Fibroblast of mammary gland (primary cell): Measurements from ENCODE around the gene ANTXRL.
"Not testable (repeated sequence)": the region's sequence is repeated elsewhere in the genome, so short reads cannot be mapped to it uniquely, and the experiment has no call there.

Experiments
- DNase-seq: peaks from one replicate; pipeline ENCODE4 v3.0.0-alpha.2; 2010; ENCODE audit warnings: low read depth
- H3K4me3 ChIP-seq: 2 replicates; pipeline ENCODE4 v1.5.1; 2011; ENCODE audit warnings: low read depth, mild to moderate bottlenecking, low read length, moderate library complexity; ENCODE audit not compliant: control insufficient read depth
- TF ChIP-seq, protein P1 (sequence below): conservative IDR thresholded peaks from 2 replicates; pipeline ENCODE4 v1.5.1; 2011; ENCODE audit warnings: low read depth, low read length, inconsistent platforms; ENCODE audit not compliant: control insufficient read depth, insufficient read depth

Gene ANTXRL

DNA sequence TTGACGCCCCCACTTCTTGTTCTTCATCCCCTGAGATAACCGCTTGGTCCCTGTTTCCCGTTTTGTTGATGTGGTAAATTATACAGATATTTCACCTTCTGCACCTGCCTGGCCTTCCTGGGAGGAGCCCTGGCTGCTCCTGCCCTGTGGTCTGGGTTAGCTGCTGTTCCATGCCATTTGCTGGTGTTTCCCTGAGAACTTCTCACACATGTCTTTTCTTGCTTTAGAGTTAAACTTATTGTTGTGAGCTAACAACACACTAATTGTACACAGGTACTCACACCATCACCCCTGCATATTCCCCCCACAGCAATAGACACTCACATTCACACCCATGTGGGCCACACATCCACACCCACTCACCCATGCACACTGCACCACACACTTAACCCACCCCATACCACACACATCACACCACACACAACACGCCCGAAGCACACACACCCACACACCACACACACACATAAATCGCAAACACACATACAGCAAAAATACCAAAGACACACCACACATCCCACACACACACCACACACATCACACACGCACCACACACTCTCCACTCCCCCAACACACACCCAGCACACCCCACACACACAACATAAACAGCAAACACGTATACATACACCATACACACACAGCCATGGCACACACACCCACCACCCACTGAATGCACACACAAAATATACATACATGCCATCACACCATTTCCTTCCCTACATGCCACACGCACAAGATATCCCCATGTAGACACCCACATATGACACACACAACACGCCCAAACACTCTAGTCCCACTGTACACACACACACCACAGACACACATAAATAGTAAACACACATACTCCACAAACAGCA, 19.4 kb upstream of the ANTXRL start:
- DNase-seq = no peak
- H3K4me3 ChIP-seq = no peak overlapping the region
- TF ChIP-seq, protein P1, sequence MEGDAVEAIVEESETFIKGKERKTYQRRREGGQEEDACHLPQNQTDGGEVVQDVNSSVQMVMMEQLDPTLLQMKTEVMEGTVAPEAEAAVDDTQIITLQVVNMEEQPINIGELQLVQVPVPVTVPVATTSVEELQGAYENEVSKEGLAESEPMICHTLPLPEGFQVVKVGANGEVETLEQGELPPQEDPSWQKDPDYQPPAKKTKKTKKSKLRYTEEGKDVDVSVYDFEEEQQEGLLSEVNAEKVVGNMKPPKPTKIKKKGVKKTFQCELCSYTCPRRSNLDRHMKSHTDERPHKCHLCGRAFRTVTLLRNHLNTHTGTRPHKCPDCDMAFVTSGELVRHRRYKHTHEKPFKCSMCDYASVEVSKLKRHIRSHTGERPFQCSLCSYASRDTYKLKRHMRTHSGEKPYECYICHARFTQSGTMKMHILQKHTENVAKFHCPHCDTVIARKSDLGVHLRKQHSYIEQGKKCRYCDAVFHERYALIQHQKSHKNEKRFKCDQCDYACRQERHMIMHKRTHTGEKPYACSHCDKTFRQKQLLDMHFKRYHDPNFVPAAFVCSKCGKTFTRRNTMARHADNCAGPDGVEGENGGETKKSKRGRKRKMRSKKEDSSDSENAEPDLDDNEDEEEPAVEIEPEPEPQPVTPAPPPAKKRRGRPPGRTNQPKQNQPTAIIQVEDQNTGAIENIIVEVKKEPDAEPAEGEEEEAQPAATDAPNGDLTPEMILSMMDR = no peak

DNA sequence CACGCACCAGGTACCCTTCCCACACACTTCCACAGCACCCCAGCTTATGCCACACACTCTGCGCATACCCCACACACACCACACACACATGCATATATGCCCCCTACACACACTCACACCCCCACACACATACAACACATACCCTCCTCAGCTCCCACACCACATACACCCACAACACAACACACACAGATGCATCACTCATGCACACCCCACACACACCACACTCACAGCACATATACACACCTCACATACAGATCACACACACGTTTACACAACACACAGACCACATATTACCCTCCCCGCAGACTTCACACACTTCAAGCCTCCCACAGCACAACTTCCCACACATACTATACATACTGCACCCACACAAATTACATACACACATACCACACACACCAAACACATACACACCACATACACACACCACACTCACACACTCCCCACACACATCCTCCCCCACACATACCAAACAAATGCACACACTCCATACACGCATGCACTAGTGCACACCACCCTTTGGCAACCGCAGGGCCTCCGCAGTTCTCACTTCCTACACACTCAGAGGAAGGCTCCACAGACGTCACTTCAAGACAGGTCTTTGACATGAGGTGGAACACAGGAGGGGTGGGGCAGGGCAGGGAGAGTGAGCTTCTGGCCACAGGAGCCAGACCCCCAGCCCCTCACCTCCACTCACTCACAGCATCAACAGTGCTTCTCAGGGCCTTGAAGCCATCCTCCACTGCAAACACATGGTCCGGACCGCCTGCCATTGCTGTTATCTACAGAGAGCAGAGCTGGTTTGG, 18.5 kb upstream of the ANTXRL start:
- TF ChIP-seq, protein P1 = no peak
- H3K4me3 ChIP-seq = no peak overlapping the region
- DNase-seq = no peak

DNA sequence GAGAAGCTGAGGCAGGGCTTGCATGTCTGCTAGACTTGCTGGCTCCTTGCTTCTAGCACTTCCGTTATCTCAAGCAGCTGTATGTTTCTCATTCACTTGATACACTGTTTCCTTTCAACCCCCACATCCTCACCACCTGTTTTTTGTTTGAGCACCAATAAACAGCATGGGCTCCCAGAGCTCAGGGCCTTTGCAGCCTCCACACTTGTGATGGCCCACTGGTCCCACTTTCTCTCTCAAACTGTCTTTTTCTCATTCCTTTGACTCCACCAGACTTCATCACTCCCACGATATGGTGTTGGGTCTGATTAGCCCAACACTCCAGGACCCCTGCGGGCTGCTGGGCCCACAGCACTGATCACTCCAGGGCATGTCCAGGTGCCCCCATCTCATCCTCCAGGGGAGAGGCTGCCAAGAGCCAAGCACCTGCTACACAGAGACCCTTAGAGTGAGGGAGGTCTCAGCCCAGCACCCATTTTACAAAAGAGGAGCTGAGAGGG, 17.2 kb upstream of the ANTXRL start:
- not testable (repeated sequence) for DNase-seq, H3K4me3 ChIP-seq

DNA sequence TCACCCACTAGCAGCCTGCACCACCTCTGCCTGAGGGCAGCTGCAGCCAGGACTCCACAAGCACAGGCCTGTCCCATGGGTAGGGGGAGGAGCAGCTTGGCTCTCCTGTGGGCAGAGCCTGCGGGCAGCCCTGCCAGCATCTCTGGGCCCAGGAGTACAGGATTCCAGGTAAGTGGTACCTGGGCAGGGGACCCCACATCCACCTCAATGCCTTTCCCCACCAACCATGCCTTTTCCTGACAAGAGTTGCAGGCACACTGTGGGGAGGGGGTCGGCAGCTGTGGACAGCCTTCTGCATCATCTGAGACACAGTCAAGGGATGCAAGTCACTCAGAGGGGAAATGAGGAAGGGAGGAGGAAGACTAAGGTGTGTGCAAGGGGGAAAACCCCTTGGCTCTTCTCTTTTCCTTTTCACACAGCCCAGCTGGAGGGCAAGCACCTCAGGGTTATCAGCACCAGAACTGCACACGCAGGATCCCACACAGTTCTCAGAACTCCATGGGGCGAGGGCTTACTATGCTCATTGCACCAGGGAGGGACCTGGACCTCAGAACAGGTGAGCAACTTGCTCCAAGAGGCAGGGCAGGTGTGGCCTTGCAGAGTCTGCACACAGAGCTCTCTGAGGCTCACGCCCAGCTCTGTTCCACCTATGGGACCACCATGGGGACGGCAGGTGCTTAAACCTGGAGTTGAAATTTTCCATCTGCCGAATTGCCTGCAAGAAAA, 16.5 kb upstream of the ANTXRL start:
- no peak for DNase-seq
- TF ChIP-seq, protein P1 = no peak
- no peak overlapping the region for H3K4me3 ChIP-seq

DNA sequence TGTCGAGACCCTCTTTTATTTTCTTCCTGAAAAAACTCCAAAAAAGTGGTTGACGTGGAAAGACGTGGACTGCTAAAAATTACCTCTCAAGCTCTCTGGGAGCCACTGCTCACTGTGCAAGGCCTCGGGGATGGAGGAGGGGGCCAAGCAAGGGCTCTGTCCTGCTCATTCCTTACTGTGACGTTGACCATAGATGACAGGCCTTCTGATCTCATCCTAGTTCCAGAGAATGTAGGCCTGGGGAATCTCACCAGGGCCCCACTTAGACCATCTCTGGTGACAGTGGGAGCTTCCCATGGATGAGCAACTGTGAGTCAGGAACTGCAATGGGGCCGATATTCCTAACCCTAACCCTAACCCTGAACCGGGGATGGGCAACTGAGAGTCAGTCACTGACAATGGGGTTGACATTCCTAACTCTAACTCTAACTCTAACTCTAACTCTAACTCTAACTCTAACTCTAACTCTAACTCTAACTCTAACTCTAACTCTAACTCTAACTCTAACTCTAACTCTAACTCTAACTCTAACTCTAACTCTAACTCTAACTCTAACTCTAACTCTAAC, 15.8 kb upstream of the ANTXRL start:
- DNase-seq, H3K4me3 ChIP-seq: not testable (repeated sequence)

DNA sequence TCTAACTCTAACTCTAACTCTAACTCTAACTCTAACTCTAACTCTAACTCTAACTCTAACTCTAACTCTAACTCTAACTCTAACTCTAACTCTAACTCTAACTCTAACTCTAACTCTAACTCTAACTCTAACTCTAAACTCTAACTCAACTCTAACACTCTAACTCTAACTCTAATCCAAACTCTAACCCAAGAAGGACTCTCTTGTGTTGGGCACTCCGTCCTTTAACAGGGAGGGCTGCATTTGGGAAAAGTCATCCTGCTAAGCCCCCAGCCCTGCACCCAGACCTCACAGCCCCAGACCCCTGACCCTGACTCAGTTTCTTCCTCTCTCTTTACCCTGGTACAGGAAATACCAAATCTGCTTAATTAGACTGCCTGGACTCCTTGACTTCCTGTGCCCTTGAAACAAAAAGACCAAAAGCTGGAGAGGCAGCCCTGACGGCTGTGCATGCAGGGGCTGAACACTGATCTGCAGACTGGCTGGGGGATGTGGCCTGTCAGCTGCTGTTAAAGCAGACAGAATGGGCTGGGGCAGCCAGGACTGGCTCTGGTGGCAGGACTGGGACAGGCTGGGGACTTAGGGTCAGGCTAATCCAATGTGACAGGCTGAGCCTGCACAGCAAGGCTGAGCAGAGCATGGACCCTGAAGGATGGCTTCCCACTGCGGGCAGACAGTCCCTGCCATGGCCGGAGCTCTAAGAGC, 14.8 kb upstream of the ANTXRL start:
- not testable (repeated sequence) for H3K4me3 ChIP-seq, DNase-seq

DNA sequence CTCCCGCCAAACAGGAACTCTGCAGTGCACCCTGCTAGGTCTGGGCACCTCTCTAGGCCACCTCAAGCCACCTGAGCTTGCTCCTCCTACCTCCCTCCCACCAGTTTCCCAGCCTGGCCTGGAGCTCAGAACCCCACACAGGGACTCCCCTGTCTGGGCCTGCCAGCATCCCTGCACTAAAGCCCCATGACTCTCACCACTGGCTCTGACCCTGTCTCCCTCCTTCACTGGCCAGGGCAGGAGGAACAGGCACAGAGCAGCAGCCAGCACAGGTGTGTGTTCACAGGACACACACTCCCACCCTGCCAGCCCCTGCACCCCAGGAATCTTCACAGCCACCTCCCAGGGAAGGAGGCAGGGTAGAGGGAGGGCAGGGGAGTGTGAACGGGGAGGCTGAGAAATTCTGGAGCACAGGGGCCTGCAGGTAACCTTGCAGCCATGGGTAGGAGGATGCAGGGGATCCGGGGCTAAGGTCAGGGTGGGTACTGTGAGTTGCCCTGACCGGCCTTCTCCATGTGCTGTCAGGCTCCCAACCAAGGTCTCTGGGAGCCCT, 13.9 kb upstream of the ANTXRL start:
- no peak overlapping the region for H3K4me3 ChIP-seq
- no peak for DNase-seq
- TF ChIP-seq, protein P1 = no peak
